NCI-H128 (cell line): ENCODE measurements around the gene HBB.
"Not testable (repeated sequence)": the region's sequence is repeated elsewhere in the genome, so short reads cannot be mapped to it uniquely, and the experiment has no call there.

Experiments used
- DNase-seq: peaks from one replicate; lab custom pipeline; 2025; ENCODE audit not compliant: unreplicated experiment; lab: John Stamatoyannopoulos, UW

HBB gene

DNA sequence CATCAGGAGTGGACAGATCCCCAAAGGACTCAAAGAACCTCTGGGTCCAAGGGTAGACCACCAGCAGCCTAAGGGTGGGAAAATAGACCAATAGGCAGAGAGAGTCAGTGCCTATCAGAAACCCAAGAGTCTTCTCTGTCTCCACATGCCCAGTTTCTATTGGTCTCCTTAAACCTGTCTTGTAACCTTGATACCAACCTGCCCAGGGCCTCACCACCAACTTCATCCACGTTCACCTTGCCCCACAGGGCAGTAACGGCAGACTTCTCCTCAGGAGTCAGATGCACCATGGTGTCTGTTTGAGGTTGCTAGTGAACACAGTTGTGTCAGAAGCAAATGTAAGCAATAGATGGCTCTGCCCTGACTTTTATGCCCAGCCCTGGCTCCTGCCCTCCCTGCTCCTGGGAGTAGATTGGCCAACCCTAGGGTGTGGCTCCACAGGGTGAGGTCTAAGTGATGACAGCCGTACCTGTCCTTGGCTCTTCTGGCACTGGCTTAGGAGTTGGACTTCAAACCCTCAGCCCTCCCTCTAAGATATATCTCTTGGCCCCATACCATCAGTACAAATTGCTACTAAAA lies at the start of gene HBB:
HBB (minus strand) TSS at position 340 of the 579 bp plus-strand sequence; CDS start at position 290, 50 bp downstream.
- no peak for DNase-seq

DNA sequence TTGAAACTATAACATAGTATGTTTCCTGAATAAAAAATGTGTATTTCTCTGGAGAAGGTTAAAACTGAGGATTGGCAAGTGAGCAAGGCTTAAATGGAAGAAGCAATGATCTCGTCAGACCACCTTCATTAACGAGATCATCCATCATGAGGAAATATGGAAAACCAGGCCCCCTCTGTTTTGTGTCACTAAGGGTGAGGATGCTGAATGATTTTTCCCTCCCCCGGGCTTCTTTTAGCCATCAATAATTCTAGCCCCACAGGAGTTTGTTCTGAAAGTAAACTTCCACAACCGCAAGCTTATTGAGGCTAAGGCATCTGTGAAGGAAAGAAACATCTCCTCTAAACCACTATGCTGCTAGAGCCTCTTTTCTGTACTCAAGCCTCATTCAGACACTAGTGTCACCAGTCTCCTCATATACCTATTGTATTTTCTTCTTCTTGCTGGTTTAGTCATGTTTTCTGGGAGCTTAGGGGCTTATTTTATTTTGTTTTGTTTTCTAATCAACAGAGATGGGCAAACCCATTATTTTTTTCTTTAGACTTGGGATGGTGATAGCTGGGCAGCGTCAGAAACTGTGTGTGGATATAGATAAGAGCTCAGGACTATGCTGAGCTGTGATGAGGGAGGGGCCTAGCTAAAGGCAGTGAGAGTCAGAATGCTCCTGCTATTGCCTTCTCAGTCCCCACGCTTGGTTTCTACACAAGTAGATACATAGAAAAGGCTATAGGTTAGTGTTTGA lies 48.7 kb upstream of the HBB start:
- no peak for DNase-seq

DNA sequence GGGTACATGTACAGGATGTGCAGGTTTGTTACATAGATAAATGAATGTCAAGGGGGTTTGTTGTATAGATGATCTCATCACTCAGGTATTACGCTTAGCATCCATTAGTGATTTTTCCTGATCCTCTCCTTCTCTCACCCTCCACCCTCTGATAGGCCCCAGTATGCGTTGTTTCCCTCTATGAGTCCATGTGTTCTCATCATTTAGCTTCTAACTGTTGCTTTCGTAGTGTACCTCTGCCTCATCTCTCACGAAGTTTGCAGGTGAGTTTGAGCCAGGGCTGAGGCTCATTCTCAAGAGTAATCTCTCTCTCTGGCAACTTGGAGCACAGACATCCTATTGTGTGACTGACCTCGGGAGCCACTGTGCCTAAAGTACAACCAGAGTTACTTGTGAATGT lies 47.5 kb upstream of the HBB start:
- no peak for DNase-seq

DNA sequence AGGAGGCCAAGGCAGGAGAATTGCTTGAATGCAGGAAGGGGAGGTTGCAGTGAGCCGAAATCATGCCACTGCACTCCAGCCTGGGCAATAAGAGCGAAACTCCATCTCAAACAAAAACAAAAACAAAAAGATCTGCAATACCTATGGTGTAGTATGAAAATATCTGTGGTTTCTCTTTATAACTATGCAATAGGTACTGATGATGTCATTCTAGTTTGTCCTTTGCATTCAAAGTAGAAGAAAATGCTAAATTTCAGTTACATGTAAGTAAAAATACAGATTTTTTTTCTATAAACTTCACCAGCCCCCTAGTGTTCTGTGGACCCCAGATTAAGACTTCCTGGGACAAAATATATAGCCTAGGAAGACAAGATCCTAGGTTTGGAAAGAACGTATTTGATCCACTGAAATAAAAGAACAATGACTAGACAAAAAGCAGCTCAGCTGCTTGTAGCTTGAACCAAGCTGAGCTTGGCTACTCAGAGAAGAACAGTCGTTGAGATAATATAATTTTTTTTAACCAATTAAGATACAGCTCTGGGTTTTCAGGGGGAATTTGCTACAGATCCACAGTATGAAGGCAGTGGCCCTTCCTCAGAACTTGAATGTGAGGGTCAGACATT lies 45.6 kb upstream of the HBB start:
- no peak for DNase-seq

DNA sequence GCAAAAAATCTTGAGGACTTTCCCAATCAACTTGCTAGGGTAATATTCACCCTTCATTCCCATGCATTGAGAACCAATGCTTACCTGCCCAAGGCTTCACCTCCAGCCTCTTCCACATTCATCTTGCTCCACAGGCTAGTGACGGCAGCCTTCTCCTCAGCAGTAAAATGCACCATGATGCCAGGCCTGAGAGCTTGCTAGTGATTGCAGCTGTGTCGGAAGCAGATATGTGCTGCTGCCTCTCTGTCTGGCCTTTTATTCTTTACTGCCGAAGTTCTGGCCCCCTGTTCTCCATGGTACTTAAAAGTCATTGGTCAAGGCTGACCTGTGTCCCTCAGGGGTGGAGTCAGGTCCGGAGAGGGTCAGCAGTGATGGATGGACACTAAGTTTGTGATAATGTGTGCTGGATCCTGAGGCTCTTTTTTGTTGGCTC lies 42.9 kb upstream of the HBB start, which contains the start of gene HBE1:
HBE1 (minus strand) TSS at position 231 of the 433 bp plus-strand sequence; CDS start at position 176, 55 bp downstream.
- DNase-seq: no peak

DNA sequence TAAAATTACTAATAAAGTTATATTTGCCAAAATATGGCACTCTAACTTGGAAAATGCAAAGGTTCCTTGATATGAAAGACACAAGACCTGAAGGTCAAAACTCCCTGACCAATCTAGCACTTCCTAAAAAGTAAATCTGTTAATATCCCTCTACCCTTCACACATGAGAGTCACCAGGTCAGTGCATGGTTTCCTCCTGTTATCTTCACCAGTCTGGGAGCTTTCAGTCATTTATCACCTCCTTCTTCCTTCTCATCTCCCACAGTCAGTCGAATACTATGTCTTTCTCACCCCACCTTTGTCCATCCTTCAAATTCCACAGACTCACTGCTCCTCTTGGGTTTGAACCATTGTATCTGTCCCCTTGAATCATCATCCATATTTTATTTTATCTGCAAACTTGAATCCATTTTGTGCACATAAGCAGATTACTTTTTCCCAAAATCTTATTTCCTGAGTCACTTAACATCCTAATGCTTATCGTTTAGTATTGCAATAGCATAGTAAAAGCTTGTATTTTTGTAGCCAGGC lies 40.2 kb upstream of the HBB start:
- DNase-seq: no peak

DNA sequence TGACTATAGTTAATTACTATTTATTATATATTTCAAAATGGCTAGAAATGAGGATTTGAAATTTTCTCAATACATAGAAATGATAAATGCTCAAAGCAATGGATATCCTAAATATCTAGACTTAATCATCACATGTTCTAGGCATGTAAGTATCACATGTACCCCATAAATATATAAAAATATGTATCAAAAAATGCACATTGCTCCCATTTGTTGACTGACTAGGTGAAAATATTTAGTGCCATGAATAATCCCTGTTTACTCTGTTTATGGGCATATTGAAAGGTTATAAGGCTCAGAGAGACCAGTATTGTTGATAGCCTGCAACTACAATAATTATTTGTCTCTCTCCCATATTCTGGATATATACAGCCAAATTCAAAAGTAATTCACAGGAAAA lies 39.7 kb upstream of the HBB start:
- no peak for DNase-seq

DNA sequence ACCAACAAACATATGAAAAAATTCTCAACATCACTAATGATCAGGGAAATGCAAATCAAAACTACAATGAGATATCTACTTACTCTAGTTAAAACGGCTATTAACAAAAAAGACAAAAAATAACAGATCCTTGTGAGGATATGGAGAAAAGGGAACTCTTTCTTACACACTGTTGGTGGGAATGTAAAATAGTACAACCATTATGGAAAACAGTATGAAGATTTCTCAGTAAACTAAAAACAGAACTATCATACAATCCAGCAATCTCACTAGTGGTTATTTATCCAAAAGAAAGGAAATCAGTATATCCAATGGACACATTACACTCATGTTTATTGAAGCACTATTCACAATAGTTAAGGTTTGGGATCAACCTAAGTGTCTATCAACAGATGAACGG lies 39.0 kb upstream of the HBB start:
- no peak for DNase-seq

DNA sequence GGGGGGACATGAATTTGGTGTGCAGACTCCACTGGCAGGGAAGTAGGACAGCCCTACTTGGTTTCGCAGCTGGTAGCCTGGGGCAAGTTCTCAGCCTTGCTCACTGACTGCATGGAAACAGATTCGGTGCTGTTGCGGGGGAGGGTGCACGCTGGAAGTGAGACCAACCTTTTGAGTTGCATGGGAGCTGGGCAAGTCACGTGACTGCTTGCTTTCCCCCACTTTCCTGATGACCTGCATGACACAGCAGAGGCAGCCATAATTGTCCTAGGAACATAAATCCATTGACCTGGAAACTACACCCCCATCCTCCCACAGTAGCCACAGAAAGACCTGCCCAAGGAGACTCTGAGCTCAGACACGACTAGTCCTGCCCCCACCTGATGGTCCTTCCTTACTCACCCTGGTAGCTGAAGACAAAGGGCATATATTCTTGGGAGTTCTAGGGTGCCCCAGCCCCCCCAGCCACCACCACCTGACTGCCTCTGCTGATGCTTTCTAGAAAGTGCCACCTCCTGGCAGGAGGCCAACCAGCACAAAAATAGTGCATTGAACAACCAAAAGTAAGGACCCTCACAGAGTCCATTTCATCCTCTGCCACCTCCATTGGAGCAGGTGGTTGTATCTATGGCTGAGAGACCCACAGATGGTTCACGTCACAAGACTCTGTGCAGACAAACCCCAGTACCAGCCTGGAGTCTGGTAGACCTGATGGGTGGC lies 31.8 kb upstream of the HBB start:
- no peak for DNase-seq

DNA sequence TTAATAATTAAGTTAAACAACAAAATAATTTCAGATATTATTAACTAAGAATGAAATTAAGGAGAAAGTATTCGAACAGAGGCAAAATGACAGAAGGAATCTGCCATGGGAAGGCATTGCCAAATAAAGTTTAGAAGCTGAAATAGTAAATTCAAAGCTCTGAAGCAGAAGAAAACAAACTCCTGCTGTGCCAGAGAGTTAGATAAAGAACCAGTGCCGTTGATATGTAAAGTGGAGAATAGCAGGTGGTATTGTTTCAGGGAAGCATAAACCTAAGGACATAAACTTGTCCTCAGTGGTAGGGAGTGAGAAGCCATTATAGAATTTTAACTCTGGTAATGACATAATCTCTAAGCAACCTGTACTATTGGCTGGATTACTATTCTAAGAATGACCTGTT lies 30.4 kb upstream of the HBB start:
- no peak for DNase-seq

DNA sequence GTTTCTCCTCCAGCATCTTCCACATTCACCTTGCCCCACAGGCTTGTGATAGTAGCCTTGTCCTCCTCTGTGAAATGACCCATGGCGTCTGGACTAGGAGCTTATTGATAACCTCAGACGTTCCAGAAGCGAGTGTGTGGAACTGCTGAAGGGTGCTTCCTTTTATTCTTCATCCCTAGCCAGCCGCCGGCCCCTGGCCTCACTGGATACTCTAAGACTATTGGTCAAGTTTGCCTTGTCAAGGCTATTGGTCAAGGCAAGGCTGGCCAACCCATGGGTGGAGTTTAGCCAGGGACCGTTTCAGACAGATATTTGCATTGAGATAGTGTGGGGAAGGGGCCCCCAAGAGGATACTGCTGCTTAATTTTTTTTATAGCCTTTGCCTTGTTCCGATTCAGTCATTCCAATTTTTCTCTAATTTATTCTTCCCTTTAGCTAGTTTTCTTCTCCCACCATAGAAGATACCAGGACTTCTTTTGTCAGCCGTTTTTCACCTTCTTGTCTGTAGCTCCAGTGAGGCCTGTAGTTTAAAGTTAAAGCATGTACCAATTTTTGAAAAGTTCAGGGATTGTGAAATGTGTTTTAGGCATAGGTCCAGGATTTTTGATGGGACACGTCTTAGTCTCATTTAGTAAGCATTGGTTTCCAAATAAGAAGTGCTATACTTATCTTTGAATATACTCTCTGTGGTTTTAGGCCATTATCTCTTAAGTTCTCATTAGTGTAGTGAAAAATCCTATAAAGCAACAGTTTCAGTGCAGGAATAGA lies 28.0 kb upstream of the HBB start, which contains the start of gene HBG2:
HBG2 (minus strand) TSS at position 136 of the 768 bp plus-strand sequence; CDS start at position 83, 53 bp downstream.
- DNase-seq: not testable (repeated sequence)

DNA sequence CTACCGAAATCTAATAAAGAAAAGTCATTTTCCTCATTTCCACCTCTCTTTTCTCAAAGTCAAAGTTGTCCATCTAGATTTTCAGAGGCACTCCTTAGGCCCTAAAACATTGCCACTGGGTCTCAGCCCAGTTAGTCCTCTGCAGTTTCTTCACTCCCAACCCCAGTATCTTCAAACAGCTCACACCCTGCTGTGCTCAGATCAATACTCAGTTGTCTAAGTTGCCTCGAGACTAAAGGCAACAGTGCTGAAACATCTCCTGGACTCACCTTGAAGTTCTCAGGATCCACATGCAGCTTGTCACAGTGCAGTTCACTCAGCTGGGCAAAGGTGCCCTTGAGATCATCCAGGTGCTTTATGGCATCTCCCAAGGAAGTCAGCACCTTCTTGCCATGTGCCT lies 27.2 kb upstream of the HBB start:
- not testable (repeated sequence) for DNase-seq

DNA sequence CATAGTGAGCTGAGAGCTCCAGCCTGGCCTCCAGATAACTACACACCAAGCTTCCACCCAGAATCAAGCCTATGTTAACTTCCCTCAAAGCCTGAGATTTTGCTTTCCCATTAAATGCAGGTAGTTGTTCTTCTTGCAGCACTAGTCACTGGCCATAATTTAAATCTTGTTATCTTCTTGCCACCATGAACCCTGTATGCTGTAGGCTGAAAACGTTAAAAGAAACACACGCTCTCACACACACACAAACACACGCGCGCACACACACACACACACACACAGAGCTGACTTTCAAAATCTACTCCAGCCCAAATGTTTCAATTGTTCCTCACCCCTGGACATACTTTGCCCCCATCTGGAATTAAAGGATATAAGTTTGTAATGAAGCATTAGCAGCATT lies 26.6 kb upstream of the HBB start:
- DNase-seq: not testable (repeated sequence)

DNA sequence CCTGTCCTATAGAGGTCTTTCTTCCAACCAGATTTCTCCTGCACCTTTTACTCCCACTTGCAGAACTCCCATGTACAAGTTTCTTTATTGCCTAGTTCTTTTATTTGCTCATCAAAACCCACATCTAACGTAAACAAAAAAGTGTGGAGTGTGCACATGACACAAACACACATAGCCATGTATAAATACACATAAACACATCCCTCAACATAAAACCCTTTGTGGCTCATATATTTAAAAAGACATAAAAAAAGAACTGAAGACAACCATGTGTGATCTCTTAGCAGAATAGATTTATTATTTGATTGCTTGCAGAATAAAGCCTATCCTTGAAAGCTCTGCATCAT lies 26.0 kb upstream of the HBB start:
- DNase-seq: no peak

DNA sequence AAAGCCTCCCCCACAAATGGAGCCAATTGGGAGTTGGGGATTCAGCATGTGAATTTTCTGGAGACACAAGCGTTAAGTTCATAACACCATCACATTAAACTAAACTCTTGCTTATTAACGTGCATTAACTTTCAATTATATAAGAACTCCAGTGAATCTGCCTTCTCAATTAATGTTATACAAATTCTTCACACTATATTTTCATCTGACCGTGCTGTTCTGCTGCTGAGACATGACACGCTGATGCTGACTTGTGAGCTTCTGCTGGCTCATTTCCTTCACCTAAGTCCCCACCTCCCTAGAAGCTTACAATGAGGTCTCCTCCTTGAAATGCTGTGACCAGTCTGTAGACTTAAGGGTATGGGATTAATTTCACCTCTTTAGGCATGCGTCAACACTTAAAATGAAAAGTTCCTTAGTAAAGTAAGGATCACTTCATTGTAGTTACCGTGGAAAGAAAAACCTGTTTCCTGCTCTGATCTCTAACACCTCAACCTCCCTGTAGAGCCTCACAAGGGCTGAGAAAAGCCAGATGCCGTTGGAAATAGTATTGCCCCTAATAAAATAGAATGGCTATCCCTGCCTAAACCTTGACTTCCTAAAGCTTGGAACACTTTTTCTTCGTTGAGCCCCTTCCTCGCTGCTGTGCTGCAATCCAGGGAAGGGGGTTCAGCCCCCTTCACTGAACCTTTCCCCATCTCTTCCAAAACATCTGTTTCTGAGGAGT lies 25.5 kb upstream of the HBB start:
- no peak for DNase-seq

DNA sequence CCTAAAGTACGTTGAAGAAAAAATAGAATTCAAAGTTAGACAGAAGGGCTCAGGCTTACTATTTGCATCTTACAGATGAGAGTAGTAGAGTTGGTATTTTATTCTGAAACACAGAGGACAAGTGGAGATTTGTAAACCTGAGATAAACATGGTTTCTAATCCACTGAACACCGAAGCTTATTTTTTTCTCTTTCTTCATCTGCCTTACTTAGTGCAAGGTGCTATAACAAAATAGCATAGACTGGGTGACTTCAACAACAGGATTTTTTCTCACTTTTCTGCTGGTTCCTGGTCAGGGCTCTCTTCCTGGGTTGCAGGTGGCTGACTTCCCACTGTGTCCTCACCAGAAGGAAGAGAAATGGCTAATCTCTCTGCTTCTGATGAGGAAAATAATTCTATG lies 24.9 kb upstream of the HBB start:
- DNase-seq: no peak

DNA sequence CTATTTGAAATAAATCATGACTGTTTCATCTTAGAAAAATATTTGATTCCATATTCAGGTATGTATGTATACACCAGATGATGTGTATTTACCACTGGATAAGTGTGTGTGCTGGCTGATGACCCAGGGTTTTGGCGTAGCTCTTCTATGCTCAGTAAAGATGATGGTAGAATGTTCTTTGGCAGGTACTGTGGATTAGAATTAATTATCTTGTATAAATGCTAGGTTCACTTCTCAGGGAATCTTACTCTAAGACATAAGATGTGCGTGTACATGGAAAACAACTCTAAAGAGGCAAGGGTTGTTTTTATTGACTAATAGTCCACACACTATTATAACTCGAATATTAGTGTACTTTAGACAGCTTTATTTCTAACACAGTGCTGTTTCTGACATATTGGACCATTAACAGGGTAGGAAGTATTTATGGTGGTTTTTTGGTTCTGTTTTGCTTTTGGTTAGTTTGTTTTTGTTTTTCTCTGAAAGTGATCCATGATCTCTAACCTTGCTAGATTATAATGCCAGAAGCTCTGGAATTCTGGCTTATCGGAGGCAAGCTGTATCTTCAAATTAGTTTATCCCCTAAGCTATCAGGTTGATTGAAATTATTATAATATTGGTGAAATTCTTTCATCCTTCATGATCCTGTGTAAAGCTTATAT lies 23.8 kb upstream of the HBB start:
- DNase-seq: no peak

DNA sequence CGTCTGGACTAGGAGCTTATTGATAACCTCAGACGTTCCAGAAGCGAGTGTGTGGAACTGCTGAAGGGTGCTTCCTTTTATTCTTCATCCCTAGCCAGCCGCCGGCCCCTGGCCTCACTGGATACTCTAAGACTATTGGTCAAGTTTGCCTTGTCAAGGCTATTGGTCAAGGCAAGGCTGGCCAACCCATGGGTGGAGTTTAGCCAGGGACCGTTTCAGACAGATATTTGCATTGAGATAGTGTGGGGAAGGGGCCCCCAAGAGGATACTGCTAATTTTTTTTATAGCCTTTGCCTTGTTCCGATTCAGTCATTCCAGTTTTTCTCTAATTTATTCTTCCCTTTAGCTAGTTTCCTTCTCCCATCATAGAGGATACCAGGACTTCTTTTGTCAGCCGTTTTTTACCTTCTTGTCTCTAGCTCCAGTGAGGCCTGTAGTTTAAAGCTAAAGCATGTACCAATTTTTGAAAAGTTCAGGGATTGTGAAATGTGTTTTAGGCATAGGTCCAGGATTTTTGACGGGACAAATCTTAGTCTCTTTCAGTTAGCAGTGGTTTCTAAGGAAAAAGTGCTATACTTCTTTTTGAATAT lies 23.0 kb upstream of the HBB start, which contains the start of gene HBG1:
HBG1 (minus strand) TSS at position 51 of the 590 bp plus-strand sequence. CDS start 53 bp downstream, outside the sequence.
- not testable (repeated sequence) for DNase-seq

DNA sequence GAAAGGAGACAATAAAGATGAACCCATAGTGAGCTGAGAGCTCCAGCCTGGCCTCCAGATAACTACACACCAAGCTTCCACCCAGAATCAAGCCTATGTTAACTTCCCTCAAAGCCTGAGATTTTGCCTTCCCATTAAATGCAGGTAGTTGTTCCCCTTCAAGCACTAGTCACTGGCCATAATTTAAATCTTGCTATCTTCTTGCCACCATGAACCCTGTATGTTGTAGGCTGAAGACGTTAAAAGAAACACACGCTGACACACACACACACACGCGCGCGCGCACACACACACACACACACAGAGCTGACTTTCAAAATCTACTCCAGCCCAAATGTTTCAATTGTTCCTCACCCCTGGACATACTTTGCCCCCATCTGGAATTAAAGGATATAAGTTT lies 21.6 kb upstream of the HBB start:
- DNase-seq: not testable (repeated sequence)
